A549 (cell line): ENCODE measurements around the gene ZSWIM3. TPM values are rescaled to one million over a fixed set of nuclear protein-coding genes. Genes with fewer than 3 reads are reported as not detected.

Experiments
- ATAC-seq, 2 experiments: fragments of 200-7000 bp in 1 of 2; fragments of >200 bp in 1 of 2; cut with Nextera tagmentation in 1 of 2; cut with Tn5 transposase in 1 of 2; 3 replicates each; pipeline versions ENCODE4 v1.8.0 to v1.9.1; 2018 to 2020; ENCODE audit warnings: mild to moderate bottlenecking in 1 of 2, moderate library complexity in 1 of 2
- CTCF ChIA-PET: fragments of 300-600 bp; sonication (Branson Sonifier 250); formaldehyde crosslinking; extraction: SDS; loops from one replicate; lab custom pipeline; 2021; ENCODE audit warnings: antibody characterized with exemption, inconsistent platforms; lab: Yijun Ruan, JAX
- POLR2A ChIA-PET: fragments of 350-600 bp; formaldehyde crosslinking; extraction: SDS; loops from one replicate; lab custom pipeline; 2021; ENCODE audit warnings: antibody characterized with exemption, inconsistent platforms; lab: Yijun Ruan, JAX
- DNase-seq, 2 experiments: peaks; one replicate each; pipeline versions ENCODE4 v3.0.0 to v3.0.0-alpha.2; 2011 to 2016; ENCODE audit warnings: low read depth in 1 of 2, low spot score in 1 of 2
- FAIRE-seq: peaks from 2 replicates; lab custom pipeline; 2011; peaks lifted over from hg19 to GRCh38; lab: Jason Lieb, UNC
- H3K27ac ChIP-seq, 2 experiments: fragments of >200 bp; sonication (Bioruptor Twin); formaldehyde crosslinking; 3 replicates each; pipeline ENCODE4 v1.5.1; 2016 to 2017
- H3K4me1 ChIP-seq: fragments of >200 bp; sonication (Bioruptor Twin); formaldehyde crosslinking; 3 replicates; pipeline ENCODE4 v1.6.1; 2016
- H3K4me2 ChIP-seq: fragments of >200 bp; sonication (Bioruptor Twin); formaldehyde crosslinking; 3 replicates; pipeline ENCODE4 v1.6.1; 2016
- H3K4me3 ChIP-seq: fragments of >200 bp; sonication (Bioruptor Twin); formaldehyde crosslinking; 3 replicates; pipeline ENCODE4 v1.5.1; 2016
- H3K9me3 ChIP-seq: fragments of >200 bp; sonication (Bioruptor Twin); formaldehyde crosslinking; 3 replicates; pipeline ENCODE4 v1.6.1; 2016
- CBX2 ChIP-seq: fragments of 200-600 bp; sonication (generic); IDR thresholded peaks from 2 replicates; pipeline ENCODE4 v1.6.1; 2016; ENCODE audit warnings: low read depth, mild to moderate bottlenecking, borderline replicate concordance
- CBX8 ChIP-seq: fragments of 200-600 bp; sonication (generic); IDR thresholded peaks from 2 replicates; pipeline ENCODE4 v1.6.1; 2016
- CEBPB ChIP-seq, 2 experiments: fragments of >200 bp in 1 of 2; sonication (Bioruptor Twin) in 1 of 2; formaldehyde crosslinking in 1 of 2; IDR thresholded peaks; 2 replicates each; pipeline ENCODE4 v1.6.1; 2012 to 2016
- CHD4 ChIP-seq: fragments of 200-600 bp; sonication (generic); IDR thresholded peaks from 2 replicates; pipeline ENCODE4 v1.6.1; 2016; ENCODE audit warnings: antibody characterized with exemption, mild to moderate bottlenecking, borderline replicate concordance
- EHMT2 ChIP-seq: fragments of 200-600 bp; sonication (generic); IDR thresholded peaks from 2 replicates; pipeline ENCODE4 v1.6.1; 2016; ENCODE audit warnings: antibody characterized with exemption, low read depth, mild to moderate bottlenecking, moderate library complexity
- ELK1 ChIP-seq: fragments of 150-350 bp; IDR thresholded peaks from 2 replicates; pipeline ENCODE4 v1.6.1; 2014; ENCODE audit warnings: low read depth, mild to moderate bottlenecking, low read length
- EP300 ChIP-seq, 2 experiments: fragments of >200 bp; sonication (Bioruptor Twin); formaldehyde crosslinking; IDR thresholded peaks; 2 replicates in 1 of 2; 3 replicates in 1 of 2; pipeline ENCODE4 v1.6.1; 2016 to 2017
- ESRRA ChIP-seq: fragments of 150-350 bp; IDR thresholded peaks from 2 replicates; pipeline ENCODE4 v1.6.1; 2014; ENCODE audit warnings: mild to moderate bottlenecking, low read length, borderline replicate concordance
- FOSB ChIP-seq: fragments of 250-450 bp; sonication (Bioruptor Pico); IDR thresholded peaks from 2 replicates; pipeline ENCODE4 v1.5.0; 2020; ENCODE audit warnings: mild to moderate bottlenecking, moderate library complexity
- FOSL2 ChIP-seq, 2 experiments: fragments of 450-650 bp in 1 of 2; fragments of >200 bp in 1 of 2; sonication (Bioruptor Twin) in 1 of 2; formaldehyde crosslinking; IDR thresholded peaks; 2 replicates each; pipeline versions ENCODE4 v1.5.0 to v1.6.1; 2016 to 2020; ENCODE audit warnings: mild to moderate bottlenecking in 1 of 2, moderate library complexity in 1 of 2
- FOXS1 ChIP-seq: fragments of 250-450 bp; sonication (Bioruptor Pico); IDR thresholded peaks from 2 replicates; pipeline ENCODE4 v1.5.0; 2020; ENCODE audit warnings: mild to moderate bottlenecking, moderate library complexity
- GATA3 ChIP-seq: IDR thresholded peaks from 2 replicates; pipeline ENCODE4 v1.6.1; 2012; ENCODE audit warnings: borderline replicate concordance
- HOXA7 ChIP-seq: fragments of 250-450 bp; sonication (Bioruptor Pico); IDR thresholded peaks from 2 replicates; pipeline ENCODE4 v1.5.0; 2020; ENCODE audit warnings: mild to moderate bottlenecking, moderate library complexity
- HOXB13 ChIP-seq: fragments of 250-450 bp; sonication (Bioruptor Pico); IDR thresholded peaks from 2 replicates; pipeline ENCODE4 v1.5.0; 2020; ENCODE audit warnings: low read depth, mild to moderate bottlenecking, moderate library complexity
- KDM5A ChIP-seq: fragments of 200-600 bp; sonication (generic); IDR thresholded peaks from 2 replicates; pipeline ENCODE4 v1.6.1; 2016; ENCODE audit warnings: antibody characterized with exemption, mild to moderate bottlenecking
- MAFK ChIP-seq: fragments of 450-650 bp; IDR thresholded peaks from 2 replicates; pipeline ENCODE4 v1.6.1; 2014; ENCODE audit not compliant: partially characterized antibody
- MAX ChIP-seq: IDR thresholded peaks from 2 replicates; pipeline ENCODE4 v1.6.1; 2012
- NFE2L2 ChIP-seq: fragments of 150-350 bp; conservative IDR thresholded peaks from 2 replicates; pipeline ENCODE4 v1.6.1; 2014; ENCODE audit warnings: low read length
- POLR2A ChIP-seq: IDR thresholded peaks from 2 replicates; pipeline ENCODE4 v1.6.1; 2012; ENCODE audit warnings: mild to moderate bottlenecking, low read length
- RAD21 ChIP-seq, 2 experiments: fragments of >200 bp in 1 of 2; sonication (Bioruptor Twin) in 1 of 2; formaldehyde crosslinking in 1 of 2; IDR thresholded peaks in 1 of 2; conservative IDR thresholded peaks in 1 of 2; 2 replicates in 1 of 2; 3 replicates in 1 of 2; pipeline ENCODE4 v1.6.1; 2012 to 2018; ENCODE audit warnings: inconsistent platforms in 1 of 2
- RNF2 ChIP-seq: fragments of 200-600 bp; sonication (generic); IDR thresholded peaks from 2 replicates; pipeline ENCODE4 v1.6.1; 2016; ENCODE audit warnings: low read depth, mild to moderate bottlenecking, antibody characterized with exemption, moderate library complexity, borderline replicate concordance
- SMC3 ChIP-seq: fragments of >200 bp; sonication (Bioruptor Twin); formaldehyde crosslinking; IDR thresholded peaks from 3 replicates; pipeline ENCODE4 v1.6.1; 2018; ENCODE audit warnings: inconsistent platforms
- SREBF2 ChIP-seq: fragments of 450-650 bp; IDR thresholded peaks from 2 replicates; pipeline ENCODE4 v1.6.1; 2014; ENCODE audit warnings: mild to moderate bottlenecking, moderate library complexity
- ZFP36 ChIP-seq: fragments of 450-650 bp; IDR thresholded peaks from 2 replicates; pipeline ENCODE4 v1.6.1; 2014; ENCODE audit warnings: borderline replicate concordance; ENCODE audit not compliant: partially characterized antibody
- WGBS: methylation state at CpG from one replicate; pipeline ENCODE4 v1.1.6; 2017; ENCODE audit errors: missing lambda C conversion rate; 5-methylcytosine and 5-hydroxymethylcytosine counted together
- polyA plus RNA-seq, 4 experiments: library from polyadenylated mRNA; depleted of rRNA in 3 of 4; stranded (reverse); fragments of >200 nt; fragmentation: RNase III in 1 of 4; extraction: RNeasy Plus Mini Kit Qiagen cat#74134 plus additional on column Dnase treatment in 1 of 4; gene quantifications; 2 replicates in 3 of 4; 3 replicates in 1 of 4; pipeline ENCODE4 v1.2.3, GENCODE V29; 2011 to 2017
- TF ChIP-seq, protein P1 (sequence below): fragments of 250-450 bp; sonication (Bioruptor Pico); IDR thresholded peaks from 2 replicates; pipeline ENCODE4 v1.5.0; 2020; ENCODE audit warnings: low read depth, mild to moderate bottlenecking, moderate library complexity
- TF ChIP-seq, protein P2 (sequence below): fragments of 250-450 bp; sonication (Bioruptor Pico); IDR thresholded peaks from 2 replicates; pipeline ENCODE4 v1.5.0; 2021; ENCODE audit warnings: mild to moderate bottlenecking, moderate library complexity, borderline replicate concordance
- TF ChIP-seq, protein P3 (sequence below): fragments of >200 bp; sonication (Bioruptor Twin); formaldehyde crosslinking; IDR thresholded peaks from 3 replicates; pipeline ENCODE4 v1.6.1; 2016

ZSWIM3 gene
- polyA plus RNA-seq, 2 of the 4 experiments (the other 2 are of a cell fraction): 1.1 to 1.3 TPM

DNA sequence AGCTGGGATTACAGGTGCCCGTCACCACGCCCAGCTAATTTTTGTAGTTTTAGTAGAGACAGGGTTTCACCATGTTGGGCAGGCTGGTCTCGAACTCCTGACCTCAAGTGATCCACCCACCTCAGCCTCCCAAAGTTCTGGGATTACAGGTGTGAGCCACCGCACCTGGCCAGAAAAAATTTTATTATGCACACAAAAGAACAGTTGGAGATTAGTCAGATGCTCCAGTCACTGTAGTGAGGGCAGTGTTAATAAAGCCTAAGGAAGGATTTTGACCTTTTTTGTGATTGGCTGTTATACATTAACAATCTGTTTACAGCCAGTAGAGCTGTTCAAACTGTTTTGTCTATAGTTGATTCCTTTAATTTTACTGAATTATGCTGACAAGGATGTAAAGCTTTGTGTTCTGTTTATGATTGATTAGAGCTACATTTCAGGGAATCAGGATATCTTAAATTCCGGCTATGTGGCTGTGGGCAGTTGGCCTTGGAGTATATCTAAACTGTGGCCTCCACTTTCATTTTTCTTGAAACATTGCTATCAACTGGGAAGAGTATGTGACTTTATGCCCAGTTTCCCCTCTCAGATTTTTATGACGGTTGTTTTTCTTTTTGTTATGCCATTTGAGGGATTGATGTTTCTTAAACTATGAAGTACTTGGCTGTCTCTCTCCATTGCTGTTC is 9.9 kb downstream of the ZSWIM3 start:
- H3K9me3 ChIP-seq: no peaks in the 10 kb centered on the region
- WGBS: 68% methylated on average over 6 of the region's 6 CpGs
- 0 out of 3 replicates have a peak, but pooled peaks cover 5% of the 10 kb centered on the region for H3K4me1 ChIP-seq
- ATAC-seq (no peak), DNase-seq (no peak), FAIRE-seq (no peak)
- no peak overlapping the region for H3K27ac ChIP-seq
- TF ChIP-seq FOSB (CRISPR knock-in tag) (no peak), HOXA7 (CRISPR knock-in tag) (no peak), RNF2 (no peak), MAFK (peak; percentile 49), SMC3 (no peak)
- CTCF ChIA-PET: interaction anchor here (2.7 kb wide), 1 partner anchor 11 kb away, joined by 9 read pairs; no protein-coding TSS in a partner anchor
- POLR2A ChIA-PET: interaction anchor here (0.8 kb wide), 1 partner anchor 68 kb away, joined by 3 read pairs; no protein-coding TSS in a partner anchor
- no peak overlapping the region for H3K4me2 ChIP-seq
- H3K4me3 ChIP-seq: no peak overlapping the region

DNA sequence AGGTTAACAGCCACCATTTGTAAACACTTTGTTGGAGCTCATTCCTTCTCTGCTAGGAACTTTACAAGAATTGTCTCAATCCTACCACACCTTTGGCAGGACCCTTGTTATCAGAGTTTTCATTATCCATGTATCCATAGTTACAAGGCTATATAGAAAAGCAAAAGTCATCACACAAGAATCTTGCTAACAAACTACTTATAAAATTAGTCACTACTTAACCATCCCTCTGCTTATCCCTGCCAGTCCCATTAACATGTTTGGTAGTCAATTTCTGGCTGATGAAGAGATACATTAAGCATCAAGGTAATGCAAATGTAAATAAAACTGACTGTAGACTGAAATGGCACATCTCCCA is 10.4 kb downstream of the ZSWIM3 start:
- Histone ChIP-seq H3K9me3 (no peaks in the 10 kb centered on the region), H3K4me3 (no peak overlapping the region), H3K4me2 (no peak overlapping the region), H3K4me1 (0 out of 3 replicates have a peak, but pooled peaks cover 5% of the 10 kb centered on the region), H3K27ac (no peak overlapping the region)
- ChIA-PET POLR2A (interaction anchor here (0.8 kb wide), 1 partner anchor 67 kb away, joined by 3 read pairs; no protein-coding TSS in a partner anchor), CTCF (interaction anchor here (0.6 to 2.7 kb wide), 2 partner anchors 12 to 28 kb away, joined by 6 to 9 read pairs; no protein-coding TSS in a partner anchor)
- no peak for DNase-seq
- no peak for FAIRE-seq
- no peak for TF ChIP-seq NFE2L2
- TF ChIP-seq SMC3: no peak
- TF ChIP-seq EP300 (IDR thresholded peaks at IDR 0.05): no peak
- no peak for TF ChIP-seq RNF2
- no peak for TF ChIP-seq GATA3
- no peak for TF ChIP-seq ELK1
- TF ChIP-seq POLR2A: no peak
- TF ChIP-seq KDM5A: no peak
- no peak for TF ChIP-seq CBX8
- no peak for TF ChIP-seq FOXS1
- TF ChIP-seq CHD4: no peak
- no peak for TF ChIP-seq MAX
- no peak for TF ChIP-seq HOXB13 (CRISPR knock-in tag)
- no peak for TF ChIP-seq RAD21 (conservative IDR thresholded peaks at IDR 0.05 in 1 of 2, IDR thresholded peaks at IDR 0.05 in 1 of 2)
- TF ChIP-seq, protein P1, sequence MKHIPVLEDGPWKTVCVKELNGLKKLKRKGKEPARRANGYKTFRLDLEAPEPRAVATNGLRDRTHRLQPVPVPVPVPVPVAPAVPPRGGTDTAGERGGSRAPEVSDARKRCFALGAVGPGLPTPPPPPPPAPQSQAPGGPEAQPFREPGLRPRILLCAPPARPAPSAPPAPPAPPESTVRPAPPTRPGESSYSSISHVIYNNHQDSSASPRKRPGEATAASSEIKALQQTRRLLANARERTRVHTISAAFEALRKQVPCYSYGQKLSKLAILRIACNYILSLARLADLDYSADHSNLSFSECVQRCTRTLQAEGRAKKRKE (CRISPR knock-in tag): no peak
- no peak for TF ChIP-seq FOSL2 (IDR thresholded peaks at IDR 0.05)
- TF ChIP-seq FOSL2 (CRISPR knock-in tag; IDR thresholded peaks at IDR 0.05): no peak
- ATAC-seq: peak in 1 of 2 experiments; percentile 31; a peak in 1 of 6 replicates

GRCh38 chr20:45872626-45873025 is 15.2 kb downstream of the ZSWIM3 start:
- POLR2A ChIA-PET: interaction anchor here (0.5 kb wide), 1 partner anchor 13 kb away, joined by 4 read pairs; no protein-coding TSS in a partner anchor
- TF ChIP-seq EHMT2 (no peak), FOXS1 (no peak), CBX8 (no peak), FOSB (CRISPR knock-in tag) (no peak), CBX2 (no peak), ZFP36 (no peak), CEBPB (IDR thresholded peaks at IDR 0.05) (no peak), HOXA7 (CRISPR knock-in tag) (no peak), SREBF2 (no peak), MAX (no peak), MAFK (no peak), ESRRA (no peak), RNF2 (no peak)
- TF ChIP-seq, protein P2, sequence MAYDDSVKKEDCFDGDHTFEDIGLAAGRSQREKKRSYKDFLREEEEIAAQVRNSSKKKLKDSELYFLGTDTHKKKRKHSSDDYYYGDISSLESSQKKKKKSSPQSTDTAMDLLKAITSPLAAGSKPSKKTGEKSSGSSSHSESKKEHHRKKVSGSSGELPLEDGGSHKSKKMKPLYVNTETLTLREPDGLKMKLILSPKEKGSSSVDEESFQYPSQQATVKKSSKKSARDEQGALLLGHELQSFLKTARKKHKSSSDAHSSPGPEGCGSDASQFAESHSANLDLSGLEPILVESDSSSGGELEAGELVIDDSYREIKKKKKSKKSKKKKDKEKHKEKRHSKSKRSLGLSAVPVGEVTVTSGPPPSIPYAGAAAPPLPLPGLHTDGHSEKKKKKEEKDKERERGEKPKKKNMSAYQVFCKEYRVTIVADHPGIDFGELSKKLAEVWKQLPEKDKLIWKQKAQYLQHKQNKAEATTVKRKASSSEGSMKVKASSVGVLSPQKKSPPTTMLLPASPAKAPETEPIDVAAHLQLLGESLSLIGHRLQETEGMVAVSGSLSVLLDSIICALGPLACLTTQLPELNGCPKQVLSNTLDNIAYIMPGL (CRISPR knock-in tag): no peak
- TF ChIP-seq, protein P3, sequence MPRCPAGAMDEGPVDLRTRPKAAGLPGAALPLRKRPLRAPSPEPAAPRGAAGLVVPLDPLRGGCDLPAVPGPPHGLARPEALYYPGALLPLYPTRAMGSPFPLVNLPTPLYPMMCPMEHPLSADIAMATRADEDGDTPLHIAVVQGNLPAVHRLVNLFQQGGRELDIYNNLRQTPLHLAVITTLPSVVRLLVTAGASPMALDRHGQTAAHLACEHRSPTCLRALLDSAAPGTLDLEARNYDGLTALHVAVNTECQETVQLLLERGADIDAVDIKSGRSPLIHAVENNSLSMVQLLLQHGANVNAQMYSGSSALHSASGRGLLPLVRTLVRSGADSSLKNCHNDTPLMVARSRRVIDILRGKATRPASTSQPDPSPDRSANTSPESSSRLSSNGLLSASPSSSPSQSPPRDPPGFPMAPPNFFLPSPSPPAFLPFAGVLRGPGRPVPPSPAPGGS: no peak

More at GRCh38 chr20:45872626-45873025, 15.2 kb downstream of the ZSWIM3 start:
- DNase-seq (no peak), ATAC-seq (no peak), FAIRE-seq (no peak)
- Histone ChIP-seq H3K9me3 (no peaks in the 10 kb centered on the region), H3K27ac (no peak overlapping the region), H3K4me2 (no peak overlapping the region), H3K4me3 (no peak overlapping the region), H3K4me1 (0 out of 3 replicates have a peak, but pooled peaks cover 4% of the 10 kb centered on the region)
- 85% methylated on average over 3 of the region's 4 CpGs for WGBS
- CTCF ChIA-PET: interaction anchor here (0.5 to 1.6 kb wide), 5 partner anchors 10 to 141 kb away, joined by 3 to 6 read pairs (median 3); no protein-coding TSS in a partner anchor
